ENCODE results near the gene MARVELD1. TPM values are rescaled to one million over a fixed set of nuclear protein-coding genes. Genes with fewer than 3 reads are reported as not detected.

The MARVELD1 gene
- total RNA-seq, 4 donors from 2014 or later = 33.8 to 126 (median 58.7) TPM

DNA sequence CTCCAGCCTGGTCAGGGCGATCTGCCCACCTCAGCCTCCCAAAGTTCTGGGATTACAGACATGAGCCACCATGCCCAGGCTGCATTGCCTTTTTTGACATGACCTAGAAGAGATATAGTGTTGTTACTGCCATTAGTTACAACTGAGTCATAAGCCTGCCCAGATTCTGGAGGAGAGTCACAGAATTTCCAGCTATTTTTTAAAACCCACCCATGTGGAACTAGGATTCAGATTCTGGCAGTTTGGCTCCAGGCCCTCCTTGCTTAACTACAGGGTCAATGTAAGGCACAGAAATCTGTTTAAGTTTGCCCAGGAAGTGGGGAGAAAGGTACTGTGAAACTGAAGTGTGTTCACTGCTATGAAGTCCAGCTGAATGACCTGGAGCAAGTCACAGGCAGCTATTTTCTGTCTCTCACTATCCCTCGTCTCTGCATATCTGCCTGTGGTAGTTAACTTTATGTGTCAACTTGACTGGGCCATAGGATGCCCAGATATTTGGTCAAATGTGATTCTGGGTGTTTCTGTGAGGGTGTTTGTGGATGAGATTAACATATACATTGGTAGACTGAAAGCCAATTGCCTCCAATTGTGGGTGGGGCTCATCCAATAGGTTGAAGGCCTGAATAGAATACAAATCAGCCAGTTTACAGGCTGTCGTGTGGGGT lies 8.4 kb upstream of the MARVELD1 start:
- WGBS, 2 donors (ENCODE audit: low coverage in 1 of 2) = 67 to 100% methylated on average over 1 to 2 of the region's 3 CpGs
- Histone ChIP-seq H3K9me3 (no peaks in the 10 kb centered on the region), H3K4me1 (peaks cover 0 to 45% (median 24%) of the 10 kb centered on the region in 3 donors), H3K36me3 (no peaks in the 10 kb centered on the region), H3K27ac (no peak overlapping the region), H3K27me3 (no peaks in the 10 kb centered on the region), H3K4me3 (no peak overlapping the region)
- no peak for ATAC-seq
- TF ChIP-seq POLR2A (IDR thresholded peaks at IDR 0.05) (no peak), EP300 (IDR thresholded peaks at IDR 0.05) (no peak), POLR2AphosphoS5 (IDR thresholded peaks at IDR 0.05) (no peak), CTCF (IDR thresholded peaks at IDR 0.05) (no peak)

GRCh38 chr10:97707134-97707861 lies 6.2 kb upstream of the MARVELD1 start:
- H3K27ac ChIP-seq = peak overlapping the region; percentile 77 to 97 (median 87)
- H3K4me1 ChIP-seq = peaks cover 0 to 54% (median 28%) of the 10 kb centered on the region in 3 donors
- no peaks in the 10 kb centered on the region for H3K36me3 ChIP-seq
- TF ChIP-seq EP300 (IDR thresholded peaks at IDR 0.05) (no peak), POLR2AphosphoS5 (IDR thresholded peaks at IDR 0.05) (no peak), POLR2A (IDR thresholded peaks at IDR 0.05) (no peak), CTCF (IDR thresholded peaks at IDR 0.05) (no peak)
- no peaks in the 10 kb centered on the region for H3K27me3 ChIP-seq
- WGBS, 2 donors (ENCODE audit: low coverage in 1 of 2) = 100% methylated on average over 2 of the region's 11 CpGs
- ATAC-seq = peak; percentile 25
- H3K9me3 ChIP-seq = no peaks in the 10 kb centered on the region
- H3K4me3 ChIP-seq = no peak overlapping the region

- peak overlapping the region; percentile 77 to 97 (median 87) for H3K27ac ChIP-seq
- WGBS, 2 donors (ENCODE audit: low coverage in 1 of 2) = 38 to 46% methylated on average over 1 to 2 of the region's 2 CpGs
- no peaks in the 10 kb centered on the region for H3K27me3 ChIP-seq
- peak; percentile 23 for ATAC-seq
- H3K4me1 ChIP-seq = peaks cover 0 to 63% (median 34%) of the 10 kb centered on the region in 3 donors
- no peak for TF ChIP-seq POLR2AphosphoS5 (IDR thresholded peaks at IDR 0.05)
- TF ChIP-seq POLR2A (IDR thresholded peaks at IDR 0.05) = no peak
- TF ChIP-seq CTCF (IDR thresholded peaks at IDR 0.05) = no peak
- no peak for TF ChIP-seq EP300 (IDR thresholded peaks at IDR 0.05)
- H3K9me3 ChIP-seq = no peaks in the 10 kb centered on the region
- H3K36me3 ChIP-seq = no peaks in the 10 kb centered on the region
- H3K4me3 ChIP-seq = no peak overlapping the region
These were observed 5.4 kb upstream of the MARVELD1 start for GRCh38 chr10:97708167-97708566.

- H3K36me3 ChIP-seq = no peaks in the 10 kb centered on the region
- ATAC-seq = peak; percentile 58
- peaks cover 0 to 65% (median 34%) of the 10 kb centered on the region in 3 donors for H3K4me1 ChIP-seq
- WGBS, 2 donors (ENCODE audit: low coverage in 1 of 2) = 31 to 41% methylated on average over 9 to 14 of the region's 18 CpGs
- H3K4me3 ChIP-seq = no peak overlapping the region
- TF ChIP-seq EP300 (IDR thresholded peaks at IDR 0.05) = no peak
- TF ChIP-seq POLR2A (IDR thresholded peaks at IDR 0.05) = no peak
- peak in 3 of 4 experiments; percentile 70 to 78 (median 77) for TF ChIP-seq CTCF (IDR thresholded peaks at IDR 0.05)
- TF ChIP-seq POLR2AphosphoS5 (IDR thresholded peaks at IDR 0.05) = peak; percentile 42
- no peaks in the 10 kb centered on the region for H3K27me3 ChIP-seq
- H3K27ac ChIP-seq = peak overlapping the region; percentile 77 to 97 (median 87)
- no peaks in the 10 kb centered on the region for H3K9me3 ChIP-seq
These were observed 4.3 kb upstream of the MARVELD1 start for GRCh38 chr10:97708976-97709946.
